Ishikawa (cell line): Measurements from ENCODE around the gene CBLIF.

Source experiments
- CREB1 ChIP-seq: IDR thresholded peaks from 2 replicates; pipeline ENCODE4 v1.6.1; 2012; ENCODE audit warnings: low read depth
- RAD21 ChIP-seq: IDR thresholded peaks from 2 replicates; pipeline ENCODE4 v1.6.1; 2012; ENCODE audit warnings: low read depth
- TAF1 ChIP-seq: IDR thresholded peaks from 2 replicates; pipeline ENCODE4 v1.6.1; 2012; ENCODE audit warnings: low read depth, mild to moderate bottlenecking
- TCF12 ChIP-seq: IDR thresholded peaks from 2 replicates; pipeline ENCODE4 v1.6.1; 2012; ENCODE audit warnings: low read depth
- YY1 ChIP-seq: IDR thresholded peaks from 2 replicates; pipeline ENCODE4 v1.6.1; 2012; ENCODE audit warnings: low read depth
- TF ChIP-seq, protein P1 (sequence below): IDR thresholded peaks from 2 replicates; pipeline ENCODE4 v1.6.1; 2012; ENCODE audit warnings: low read depth, mild to moderate bottlenecking
- TF ChIP-seq, protein P2 (sequence below): IDR thresholded peaks from 2 replicates; pipeline ENCODE4 v1.6.1; 2012

DNA sequence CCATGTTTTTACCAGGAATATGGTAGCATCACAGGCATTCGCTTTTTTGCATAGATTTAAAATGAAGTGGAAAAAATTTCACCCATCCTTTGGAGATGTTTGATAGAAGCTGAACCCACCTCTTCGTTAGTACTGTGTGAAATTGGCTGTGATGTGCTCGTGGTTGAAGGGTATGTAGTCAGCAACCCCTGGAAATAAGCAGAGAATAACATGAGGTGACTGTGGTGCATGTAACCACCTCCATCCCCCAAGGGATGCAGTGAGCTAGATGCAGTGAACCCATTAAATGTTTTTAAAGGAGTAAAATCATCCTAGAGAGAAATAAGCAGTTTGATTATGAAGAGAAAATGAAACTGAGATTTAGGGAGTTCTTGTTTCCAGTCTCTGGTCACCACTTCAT is 15.9 kb downstream of the CBLIF start:
- TF ChIP-seq, protein P1, sequence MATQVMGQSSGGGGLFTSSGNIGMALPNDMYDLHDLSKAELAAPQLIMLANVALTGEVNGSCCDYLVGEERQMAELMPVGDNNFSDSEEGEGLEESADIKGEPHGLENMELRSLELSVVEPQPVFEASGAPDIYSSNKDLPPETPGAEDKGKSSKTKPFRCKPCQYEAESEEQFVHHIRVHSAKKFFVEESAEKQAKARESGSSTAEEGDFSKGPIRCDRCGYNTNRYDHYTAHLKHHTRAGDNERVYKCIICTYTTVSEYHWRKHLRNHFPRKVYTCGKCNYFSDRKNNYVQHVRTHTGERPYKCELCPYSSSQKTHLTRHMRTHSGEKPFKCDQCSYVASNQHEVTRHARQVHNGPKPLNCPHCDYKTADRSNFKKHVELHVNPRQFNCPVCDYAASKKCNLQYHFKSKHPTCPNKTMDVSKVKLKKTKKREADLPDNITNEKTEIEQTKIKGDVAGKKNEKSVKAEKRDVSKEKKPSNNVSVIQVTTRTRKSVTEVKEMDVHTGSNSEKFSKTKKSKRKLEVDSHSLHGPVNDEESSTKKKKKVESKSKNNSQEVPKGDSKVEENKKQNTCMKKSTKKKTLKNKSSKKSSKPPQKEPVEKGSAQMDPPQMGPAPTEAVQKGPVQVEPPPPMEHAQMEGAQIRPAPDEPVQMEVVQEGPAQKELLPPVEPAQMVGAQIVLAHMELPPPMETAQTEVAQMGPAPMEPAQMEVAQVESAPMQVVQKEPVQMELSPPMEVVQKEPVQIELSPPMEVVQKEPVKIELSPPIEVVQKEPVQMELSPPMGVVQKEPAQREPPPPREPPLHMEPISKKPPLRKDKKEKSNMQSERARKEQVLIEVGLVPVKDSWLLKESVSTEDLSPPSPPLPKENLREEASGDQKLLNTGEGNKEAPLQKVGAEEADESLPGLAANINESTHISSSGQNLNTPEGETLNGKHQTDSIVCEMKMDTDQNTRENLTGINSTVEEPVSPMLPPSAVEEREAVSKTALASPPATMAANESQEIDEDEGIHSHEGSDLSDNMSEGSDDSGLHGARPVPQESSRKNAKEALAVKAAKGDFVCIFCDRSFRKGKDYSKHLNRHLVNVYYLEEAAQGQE, result no peak
- no peak for TF ChIP-seq YY1
- TF ChIP-seq TCF12, result no peak
- TF ChIP-seq, protein P2, sequence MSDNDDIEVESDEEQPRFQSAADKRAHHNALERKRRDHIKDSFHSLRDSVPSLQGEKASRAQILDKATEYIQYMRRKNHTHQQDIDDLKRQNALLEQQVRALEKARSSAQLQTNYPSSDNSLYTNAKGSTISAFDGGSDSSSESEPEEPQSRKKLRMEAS, result no peak
- no peak for TF ChIP-seq RAD21
- no peak for TF ChIP-seq CREB1
- TF ChIP-seq TAF1, result no peak
